ENCODE data around the gene CCDC144A.
"Not testable (repeated sequence)": the region's sequence is repeated elsewhere in the genome, so short reads cannot be mapped to it uniquely, and the experiment has no call there.

Gene CCDC144A

GRCh38 chr17:16818821-16819683 lies 129.0 kb downstream of the CCDC144A start:
- DNase-seq (ENCODE audit: low spot score): no peak

GRCh38 chr17:16820161-16820877 lies 130.3 kb downstream of the CCDC144A start:
- DNase-seq (ENCODE audit: low spot score): no peak

- DNase-seq (ENCODE audit: low spot score): no peak
These were observed 131.0 kb downstream of the CCDC144A start for GRCh38 chr17:16820979-16821543.

GRCh38 chr17:16822133-16822532 lies 132.1 kb downstream of the CCDC144A start:
- not testable (repeated sequence) for DNase-seq (ENCODE audit: low spot score)

GRCh38 chr17:16823768-16824406 lies 133.8 kb downstream of the CCDC144A start:
- not testable (repeated sequence) for DNase-seq (ENCODE audit: low spot score)
